Activated CD8-positive, alpha-beta memory T cell treated with anti-CD3 and anti-CD28 coated beads, Interleukin-2, amount 50 U/mL, for 24 hours (primary cell): ENCODE data around the gene DLST.
A peak's percentile ranks its signal among the peaks of the same experiment; 100 is the strongest.

Experiments
- DNase-seq: peaks from one replicate; pipeline ENCODE4 v3.0.0-alpha.2; 2020; ENCODE audit errors: extremely low read depth

The DLST gene

DNA sequence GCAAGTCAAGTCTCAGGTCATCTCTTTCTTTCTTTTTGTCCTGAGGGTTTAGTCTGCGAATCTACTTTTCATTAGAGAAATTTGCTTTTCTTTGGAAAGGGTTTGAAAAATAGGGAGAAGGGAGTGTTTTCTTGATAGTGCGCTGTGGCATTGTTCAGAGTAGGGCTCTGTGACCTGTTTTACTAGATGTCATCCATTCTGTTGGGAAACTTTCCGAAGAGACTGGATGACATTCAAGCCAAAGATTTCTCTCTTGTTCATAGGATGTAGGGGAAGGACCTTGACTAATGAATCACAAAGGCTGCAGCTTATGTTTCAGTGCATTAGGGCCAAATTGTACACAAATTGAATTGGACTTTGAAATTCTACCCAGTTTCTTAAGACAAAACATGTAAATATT is 14.7 kb downstream of the DLST start:
- DNase-seq: no peak

DNA sequence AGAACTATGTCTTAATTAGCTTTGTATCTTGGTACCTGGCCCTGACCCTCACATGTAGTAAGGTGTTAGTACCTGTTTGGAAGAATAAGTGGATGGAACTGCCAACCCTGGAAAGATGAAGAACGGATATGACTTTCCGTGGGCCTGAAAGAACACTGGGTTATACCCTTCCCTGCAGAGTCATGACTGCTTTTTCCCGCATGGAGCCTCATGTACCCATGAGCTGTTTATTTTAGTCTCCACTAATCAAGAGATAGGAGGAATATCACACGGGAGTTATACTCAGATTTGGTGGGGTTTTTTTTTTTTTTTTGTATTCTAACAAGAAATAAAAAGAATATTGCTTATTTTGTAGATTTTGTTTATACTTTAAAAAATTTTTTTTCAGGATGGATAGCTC is 15.9 kb downstream of the DLST start:
- DNase-seq: no peak

DNA sequence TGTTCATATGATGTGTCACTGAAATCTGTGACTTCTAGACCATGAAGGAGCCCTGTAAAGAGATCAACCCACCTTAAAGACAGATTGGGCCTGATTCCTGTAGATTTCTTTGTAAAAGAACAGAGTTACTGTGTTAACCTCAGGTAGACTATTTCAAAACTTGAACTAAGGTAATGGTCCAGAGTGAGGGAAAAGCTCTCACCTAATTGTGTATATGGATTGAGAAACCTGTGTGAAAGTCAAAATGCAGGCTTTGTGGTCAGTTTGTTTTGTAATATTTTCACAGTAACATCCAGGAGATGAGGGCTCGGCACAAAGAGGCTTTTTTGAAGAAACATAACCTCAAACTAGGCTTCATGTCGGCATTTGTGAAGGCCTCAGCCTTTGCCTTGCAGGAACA is 16.4 kb downstream of the DLST start:
- no peak for DNase-seq

DNA sequence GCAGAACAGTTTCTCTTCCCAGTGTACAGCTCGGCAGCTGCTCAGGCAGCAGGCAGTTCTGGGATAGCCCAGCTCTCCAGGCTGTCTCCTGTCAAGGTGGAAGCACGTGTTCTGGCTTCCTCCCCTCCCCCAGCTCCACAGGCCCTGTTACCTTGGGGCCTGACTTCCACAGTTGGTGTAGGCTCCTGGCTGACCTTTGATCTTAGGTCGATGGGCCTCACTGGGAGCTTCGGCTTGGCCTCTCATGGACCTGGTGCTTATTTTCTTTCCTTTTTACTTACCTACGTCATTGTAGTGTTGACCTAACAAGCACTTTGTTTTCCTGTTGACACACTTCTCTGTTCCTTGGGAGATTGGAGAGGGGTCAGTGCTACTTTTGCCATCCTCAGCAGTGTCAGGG is 17.0 kb downstream of the DLST start:
- no peak for DNase-seq

DNA sequence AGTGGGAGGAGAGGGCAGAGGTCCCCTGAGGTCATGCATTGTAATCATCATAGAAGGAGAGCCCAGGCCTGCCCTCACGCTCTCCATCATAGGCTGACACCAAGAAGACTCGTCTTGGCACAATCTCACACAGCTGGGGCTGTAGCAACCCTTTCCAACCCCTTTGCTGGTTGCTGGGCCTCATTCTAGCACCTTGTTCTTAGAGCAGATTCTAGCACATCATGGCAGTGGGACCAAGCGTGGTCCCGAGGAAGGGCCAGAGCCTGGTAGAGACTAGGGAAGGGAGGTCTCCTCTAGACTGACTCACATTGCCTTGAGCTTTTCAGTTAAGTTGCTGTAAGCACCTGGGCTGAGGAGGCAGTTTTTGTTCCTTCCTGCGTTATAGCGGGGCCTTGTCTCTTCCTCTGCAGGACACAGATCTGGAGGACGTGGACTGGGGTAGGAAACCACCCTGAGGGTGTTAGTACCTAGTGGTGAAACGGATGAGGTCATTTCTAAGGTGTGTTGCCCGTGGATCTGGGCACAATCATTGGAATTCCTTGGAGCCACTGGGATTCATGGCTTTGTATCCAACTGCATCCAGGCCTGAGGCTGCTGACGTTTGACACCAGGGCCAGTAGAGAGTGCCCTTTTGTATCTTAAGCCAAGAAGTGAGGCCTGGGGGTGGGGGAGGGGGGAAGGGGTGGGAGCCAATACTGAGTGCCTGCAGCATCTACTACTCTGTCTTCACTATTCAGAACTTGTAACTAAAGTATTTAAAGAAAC is 21.4 kb downstream of the DLST start:
- no peak for DNase-seq

DNA sequence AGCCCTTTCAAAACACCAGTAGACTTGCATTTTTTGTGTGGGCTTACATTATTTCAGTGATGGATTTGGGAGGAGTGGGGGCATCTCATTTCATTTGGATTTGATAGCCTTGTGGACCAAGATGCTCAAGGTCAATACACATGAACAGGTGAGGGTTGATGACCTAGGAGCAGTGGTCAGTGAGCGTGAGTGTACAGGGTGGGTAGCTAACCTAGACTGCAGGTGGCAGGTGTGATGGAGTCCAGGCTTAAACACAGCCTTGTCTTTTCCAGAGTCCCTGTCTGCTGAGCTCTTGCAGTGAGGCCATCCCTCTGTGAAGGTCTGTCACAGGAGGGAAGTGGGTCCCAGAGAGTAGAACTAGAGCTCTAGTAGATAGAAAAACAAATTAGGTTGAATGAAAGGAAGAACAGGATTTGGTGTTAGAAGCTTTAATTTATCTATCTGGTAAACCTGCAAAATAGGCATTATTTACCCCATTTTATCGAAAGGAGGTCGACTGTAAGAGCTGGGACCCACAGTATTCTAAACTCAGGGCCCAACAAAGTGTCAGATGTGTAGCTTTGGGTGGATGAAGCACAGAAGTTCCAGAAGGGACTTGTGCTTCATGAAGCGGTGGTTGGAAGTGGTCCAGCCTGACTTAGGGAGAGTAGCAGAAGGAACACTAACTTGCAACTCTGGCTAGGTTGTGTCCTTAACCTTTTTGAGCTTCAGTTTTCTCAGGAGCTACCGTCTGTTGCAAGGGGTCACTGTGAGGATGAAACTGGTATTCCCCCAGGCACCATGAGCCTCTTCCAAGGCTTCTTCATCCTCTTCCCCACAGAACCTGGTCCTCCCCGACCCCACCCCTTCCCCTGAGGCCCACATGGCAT is 23.2 kb downstream of the DLST start:
- no peak for DNase-seq

DNA sequence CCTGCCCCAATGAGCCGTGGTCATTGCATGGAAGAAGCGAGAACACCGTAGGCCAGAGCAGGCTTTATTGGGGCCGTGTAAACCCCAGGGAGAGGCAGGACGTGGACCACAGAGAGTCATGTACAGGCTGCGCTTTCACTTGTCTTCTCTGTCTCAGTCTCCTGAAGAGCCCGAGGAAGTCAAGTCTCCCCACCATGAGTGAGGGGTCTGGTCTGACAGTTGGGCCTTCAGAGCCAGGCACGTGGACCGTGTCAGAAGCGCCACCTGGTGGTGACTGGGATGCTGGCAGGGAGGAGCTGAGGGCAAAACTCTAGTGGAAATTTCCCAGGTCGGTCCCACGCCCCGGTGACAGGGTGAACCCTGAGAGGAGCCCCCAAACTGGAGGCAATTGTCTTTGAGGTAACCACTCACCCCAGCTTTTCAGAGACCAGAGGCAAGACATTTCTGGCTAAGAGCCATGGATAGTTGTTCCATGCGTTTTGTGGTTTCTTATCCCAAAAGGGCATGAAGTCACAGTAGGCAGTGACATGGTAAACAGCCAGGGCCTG is 24.0 kb downstream of the DLST start:
- DNase-seq: peak; percentile 47

DNA sequence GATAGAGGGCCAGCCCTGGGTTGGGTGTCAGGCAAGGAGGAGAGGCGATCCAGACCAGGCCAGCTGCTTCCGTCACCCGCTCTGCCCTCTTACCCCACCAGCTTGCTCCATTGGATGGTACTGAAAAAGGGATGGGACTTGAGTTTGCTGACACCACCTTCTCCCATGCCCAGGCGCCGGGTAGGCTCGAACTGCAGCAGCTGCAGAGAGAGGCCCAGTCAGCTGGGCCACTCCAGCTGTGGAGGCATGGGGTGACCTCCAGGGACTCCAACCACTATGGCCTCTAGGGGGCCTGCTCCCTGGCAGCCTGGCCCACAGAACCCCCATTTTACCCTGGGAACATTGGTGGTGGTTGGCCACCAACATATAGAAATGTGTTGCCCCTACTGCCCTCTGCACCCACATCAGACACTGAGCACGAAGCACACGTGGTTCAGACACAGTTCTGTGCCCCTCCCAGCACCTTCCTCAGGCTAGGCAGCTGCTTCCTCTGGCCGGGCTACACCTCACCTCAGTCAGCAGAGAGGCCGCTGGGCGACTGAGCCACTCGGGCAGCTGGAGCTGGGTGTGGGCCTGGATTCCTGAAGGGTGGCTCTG is 25.3 kb downstream of the DLST start:
- DNase-seq: no peak

DNA sequence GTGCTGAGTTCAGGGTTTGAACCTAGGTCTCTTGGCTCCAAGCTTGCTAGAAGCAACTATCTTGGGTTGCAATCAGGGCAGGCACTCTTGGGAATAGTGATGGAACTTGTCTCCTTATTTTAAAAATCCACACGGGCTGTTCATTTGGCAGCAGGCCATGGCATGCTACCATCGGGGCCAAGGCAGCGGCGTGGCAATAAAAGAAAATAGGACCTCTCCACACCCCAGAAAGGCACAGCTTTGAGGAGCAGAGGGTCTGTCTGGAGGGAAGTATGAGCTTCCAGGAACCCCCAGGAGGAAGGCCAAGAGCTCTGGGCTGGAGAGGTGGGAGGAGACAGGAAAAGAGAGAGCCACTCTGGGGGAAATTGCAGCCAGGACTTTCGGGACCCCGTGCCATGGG is 26.0 kb downstream of the DLST start:
- DNase-seq: no peak

DNA sequence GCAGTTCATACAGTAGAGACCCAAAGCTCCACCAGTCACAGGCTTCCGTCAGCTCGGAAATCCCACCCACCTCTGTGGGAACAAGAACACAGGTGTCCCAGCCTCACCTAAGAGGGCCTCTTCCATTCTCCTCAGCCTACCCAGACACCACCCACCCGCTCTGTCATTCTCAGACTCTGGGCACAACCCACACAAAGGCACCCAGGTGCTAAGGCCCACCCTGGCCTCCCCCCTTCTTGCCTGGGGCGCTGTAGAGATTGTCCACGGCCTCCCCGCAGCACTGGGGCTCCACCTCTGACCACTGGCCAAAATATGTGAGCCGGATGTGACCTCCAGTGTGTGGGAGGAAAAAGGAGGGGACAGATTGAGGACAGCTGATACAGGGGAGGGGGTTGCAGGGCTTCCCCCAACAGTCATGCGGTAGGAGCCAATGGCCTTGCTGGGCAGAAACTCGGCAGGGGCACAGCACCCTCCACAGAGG is 27.2 kb downstream of the DLST start:
- DNase-seq: no peak

DNA sequence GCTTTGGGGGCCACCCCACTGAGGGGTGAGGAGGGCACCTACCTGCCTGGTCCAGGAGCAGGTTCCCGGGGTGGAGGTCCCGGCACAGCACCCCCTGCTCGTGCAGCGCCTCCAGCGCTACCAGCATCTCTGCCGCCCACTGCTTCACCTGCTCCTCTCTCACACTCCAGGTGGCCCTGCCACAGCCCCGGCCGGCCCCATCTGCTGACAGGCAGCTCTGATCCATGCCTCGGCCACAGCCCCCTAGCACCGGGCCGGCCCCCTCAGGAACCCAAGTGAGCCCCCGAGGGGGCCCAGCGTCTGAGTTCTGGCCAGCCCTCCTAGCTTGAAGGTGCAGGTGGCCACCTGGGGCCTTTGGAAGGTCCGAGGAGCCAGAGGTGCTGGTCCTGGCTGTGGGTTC is 27.8 kb downstream of the DLST start:
- DNase-seq: no peak

DNA sequence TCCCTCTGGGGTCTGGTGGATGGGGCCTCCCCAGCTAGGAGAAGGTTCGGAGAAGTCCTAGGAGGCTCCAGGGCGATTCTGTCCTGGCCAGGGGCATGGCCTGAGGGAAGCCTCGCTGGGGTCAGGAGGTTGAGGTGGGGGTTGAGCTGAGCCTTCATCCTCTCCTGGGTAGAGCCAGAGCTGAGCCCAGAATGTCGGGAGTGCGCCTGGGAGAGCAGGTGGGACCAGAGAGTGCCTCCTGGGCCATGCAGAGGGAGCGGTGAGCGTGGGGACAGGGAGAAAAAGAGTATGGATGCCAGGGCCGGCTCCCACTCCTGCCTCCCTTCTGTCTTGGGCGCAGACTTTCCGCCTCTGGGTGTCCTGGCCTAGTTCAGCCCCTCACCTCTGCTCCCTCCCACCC is 28.2 kb downstream of the DLST start:
- DNase-seq: no peak

DNA sequence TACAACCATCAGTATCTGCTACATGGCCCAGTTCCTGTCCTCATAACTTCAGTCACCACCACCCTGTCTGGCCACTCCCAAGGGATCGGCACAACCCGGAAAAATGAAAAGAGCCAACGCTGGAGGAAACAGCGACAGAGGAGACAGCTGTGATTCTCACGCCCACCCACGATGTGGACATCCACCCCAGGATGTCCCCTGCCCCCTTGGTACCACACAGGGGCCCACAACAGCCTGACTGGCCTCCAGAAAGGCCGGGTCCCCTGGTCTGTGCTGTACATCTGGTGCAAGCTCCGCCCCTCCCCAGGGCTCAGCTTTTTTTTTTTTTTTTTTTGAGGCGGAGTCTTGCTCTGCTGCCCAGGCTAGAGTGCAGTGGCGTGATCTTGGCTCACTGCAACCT is 28.8 kb downstream of the DLST start:
- no peak for DNase-seq

DNA sequence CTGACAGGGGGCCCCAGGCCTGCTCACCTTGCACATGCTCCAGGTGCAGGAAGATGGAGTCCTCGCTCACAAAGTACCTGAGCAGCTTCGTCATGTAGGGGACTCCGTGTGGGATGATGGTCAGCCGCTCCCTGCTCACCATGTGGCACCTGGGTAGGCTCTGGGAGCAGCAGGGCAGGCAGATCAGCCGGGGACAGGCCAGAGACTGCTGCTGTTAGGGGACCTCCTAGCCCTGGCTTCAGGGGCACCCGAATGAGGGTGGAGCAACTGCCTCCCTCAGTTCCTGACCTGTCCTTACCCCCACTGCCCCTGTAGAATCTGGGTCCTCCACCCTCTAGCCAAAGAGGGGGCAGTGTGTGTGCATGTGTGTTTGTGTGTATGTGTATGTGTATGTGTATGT is 29.5 kb downstream of the DLST start:
- no peak for DNase-seq

DNA sequence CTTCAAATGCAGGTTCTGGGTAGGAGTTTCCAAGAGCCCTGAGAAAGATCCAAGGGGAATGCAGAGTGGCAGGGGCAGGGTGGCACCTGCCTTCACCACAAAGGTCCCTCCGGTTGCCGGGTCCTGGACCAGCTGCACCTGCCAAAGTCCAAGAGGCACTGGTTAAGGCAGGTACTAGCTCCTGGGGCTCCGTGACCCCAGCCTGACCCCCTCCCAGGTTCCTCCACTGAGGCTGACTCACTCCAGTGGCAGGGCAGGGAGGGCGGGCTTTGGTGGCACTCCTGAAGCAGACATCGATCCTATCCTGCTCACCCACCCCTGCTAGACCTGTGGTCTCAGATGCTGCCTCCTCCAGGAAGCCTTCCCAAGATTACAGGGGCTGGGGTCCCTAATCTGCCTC is 30.0 kb downstream of the DLST start:
- DNase-seq: no peak

DNA sequence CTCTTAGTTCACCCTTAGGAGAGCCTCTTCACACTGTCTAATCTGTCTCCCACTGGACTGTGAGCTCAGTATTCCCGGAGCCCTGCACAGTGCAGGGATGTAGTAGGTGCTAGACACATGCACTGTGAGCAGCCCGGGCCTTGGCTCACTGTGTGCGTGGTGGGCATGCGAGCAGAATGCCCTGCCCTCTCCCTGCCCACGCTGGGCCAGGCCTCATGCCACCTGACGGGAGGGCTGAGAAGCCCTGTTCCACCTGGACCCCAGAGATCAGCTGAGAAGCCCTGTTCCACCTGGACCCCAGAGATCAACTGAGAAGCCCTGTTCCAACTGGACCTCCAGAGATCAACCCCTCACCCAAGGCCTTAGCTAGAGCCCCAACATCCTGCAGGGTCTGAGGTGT is 30.4 kb downstream of the DLST start:
- DNase-seq: no peak

DNA sequence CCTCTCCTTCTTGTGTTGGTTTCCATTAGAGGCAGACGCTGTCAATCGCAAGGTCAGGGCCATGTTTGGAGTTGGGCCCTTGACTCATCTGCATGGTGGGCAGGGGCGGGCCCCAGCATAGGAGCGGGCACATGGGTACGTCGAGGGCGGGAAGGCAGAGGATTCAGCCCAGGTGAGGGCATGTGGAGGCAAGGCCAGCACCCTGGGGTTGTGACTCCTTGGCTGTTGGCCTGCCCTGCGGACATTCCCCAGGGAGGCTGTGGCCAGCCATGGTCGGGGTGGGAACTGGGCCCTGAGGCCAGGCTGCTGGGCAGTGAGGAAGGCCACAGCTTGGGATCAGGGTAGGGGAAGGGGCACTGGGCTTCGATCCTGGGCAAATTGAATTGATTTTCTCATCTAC is 31.1 kb downstream of the DLST start:
- no peak for DNase-seq

DNA sequence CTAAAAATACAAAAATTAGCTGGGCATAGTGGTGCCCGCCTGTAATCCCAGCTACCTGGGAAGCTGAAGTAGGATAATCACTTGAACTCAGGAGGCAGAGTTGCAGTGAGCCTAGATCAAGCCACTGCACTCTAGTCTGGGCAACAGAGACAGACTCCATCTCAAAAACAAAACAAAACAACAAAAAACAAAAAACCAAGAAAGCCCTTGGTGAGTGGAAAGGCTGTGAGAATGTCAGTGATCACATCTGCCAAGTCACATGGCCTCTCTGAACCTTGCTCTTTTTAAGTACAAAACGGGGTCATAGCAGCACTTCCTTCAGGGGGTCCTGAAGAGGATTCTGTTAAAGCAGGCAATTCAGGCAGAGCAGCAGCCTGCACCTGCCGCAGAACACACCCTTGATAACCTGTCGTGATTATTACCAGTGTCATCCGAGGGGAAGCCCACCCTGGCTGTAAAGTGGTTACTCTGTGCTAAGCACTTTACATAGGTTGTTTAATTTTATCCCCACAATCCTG is 31.7 kb downstream of the DLST start:
- DNase-seq: no peak

DNA sequence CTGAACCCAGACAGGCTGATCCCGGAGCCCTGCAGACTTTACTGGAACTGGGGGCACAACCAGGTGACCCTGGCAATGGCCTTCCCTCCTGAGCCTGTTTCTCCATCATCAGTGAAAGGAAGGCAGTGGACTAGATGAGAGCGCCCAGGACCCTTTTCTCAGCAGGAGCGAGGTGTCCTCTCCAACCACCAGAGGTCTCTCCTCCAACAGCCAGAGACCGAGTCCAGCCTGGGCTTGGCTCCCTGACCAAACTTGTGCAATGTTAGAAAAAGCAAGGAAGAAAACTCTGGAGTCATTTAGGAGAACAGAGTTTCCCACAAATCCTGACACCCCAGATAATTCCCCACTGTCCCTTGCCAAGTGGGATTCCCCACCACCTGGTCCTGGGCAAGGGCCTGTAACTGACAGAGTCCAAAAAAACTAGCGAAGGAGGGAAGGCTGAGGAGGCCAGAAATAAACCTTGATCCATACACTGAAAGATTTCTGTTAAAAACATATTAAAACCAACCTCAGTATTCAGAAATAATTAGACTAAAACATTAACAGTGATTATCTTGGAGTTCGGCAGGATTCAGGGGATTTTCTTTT is 32.4 kb downstream of the DLST start:
- no peak for DNase-seq

DNA sequence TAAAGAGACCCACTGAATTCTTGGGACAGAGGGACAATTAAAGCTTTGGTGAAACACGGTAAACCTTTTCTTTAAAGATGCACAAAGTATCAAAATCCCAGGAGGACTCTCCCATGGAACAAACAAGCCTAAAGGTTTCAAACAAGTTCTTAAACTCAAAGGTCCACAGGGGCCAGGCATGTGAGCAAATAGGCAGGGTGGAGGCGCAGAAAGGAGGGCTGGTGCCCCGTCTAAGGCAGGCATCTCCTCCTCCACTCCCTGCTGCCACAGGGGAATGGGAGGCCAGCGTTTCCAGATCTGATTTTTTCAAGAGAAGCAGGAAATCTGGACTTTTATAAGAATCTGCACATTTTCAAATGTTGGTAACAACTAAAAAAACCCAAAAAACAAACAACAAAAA is 33.7 kb downstream of the DLST start:
- DNase-seq: no peak

DNA sequence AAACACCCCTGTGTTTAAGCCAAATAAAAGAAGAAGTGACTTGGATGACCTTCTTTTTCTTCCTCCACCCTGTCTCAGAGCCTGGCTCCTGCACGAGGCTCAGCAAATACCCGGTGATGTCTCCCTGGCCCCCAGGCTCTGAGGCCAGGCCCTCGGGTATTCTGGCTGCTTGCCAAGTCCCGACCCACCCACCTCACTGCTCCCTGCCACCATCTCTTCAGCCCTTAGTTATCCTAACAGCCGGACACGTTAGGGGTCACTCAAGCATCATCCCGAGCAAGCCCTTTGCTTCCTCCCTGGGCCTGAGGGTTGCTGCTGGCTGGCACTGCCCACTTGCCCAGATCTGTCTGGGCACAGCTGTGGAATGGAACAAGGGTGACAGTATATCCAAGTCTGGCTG is 34.1 kb downstream of the DLST start:
- DNase-seq: no peak

DNA sequence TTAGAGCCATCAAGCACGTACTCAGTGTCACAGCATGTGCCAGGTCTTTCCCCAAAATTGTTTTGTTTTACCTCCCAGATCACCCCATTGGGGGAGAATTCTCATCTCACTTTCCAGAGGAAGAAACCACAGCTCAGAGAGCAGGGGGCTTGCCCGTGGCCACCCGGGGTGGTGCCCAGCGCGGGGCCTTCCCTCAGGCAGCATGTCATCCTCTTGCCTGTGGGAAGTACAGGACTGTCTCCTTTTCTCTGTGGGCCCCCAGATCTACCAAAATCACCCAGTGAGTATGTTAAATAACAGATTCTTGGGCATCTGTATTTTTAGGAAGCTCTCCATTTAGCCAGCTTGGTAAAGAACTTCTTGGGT is 35.4 kb downstream of the DLST start:
- no peak for DNase-seq
